HG02642 (cell line): ENCODE results near the gene LRRC61.
A peak's percentile ranks its signal among the peaks of the same experiment; 100 is the strongest.
"Not testable (repeated sequence)": the region's sequence is repeated elsewhere in the genome, so short reads cannot be mapped to it uniquely, and the experiment has no call there.

Experiments
- ATAC-seq: cut with Tn5 transposase; IDR thresholded peaks from one replicate; pipeline ENCODE4 v1.9.1; 2021; ENCODE audit warnings: mild to moderate bottlenecking; ENCODE audit not compliant: unreplicated experiment, poor library complexity

LRRC61 gene, protein sequence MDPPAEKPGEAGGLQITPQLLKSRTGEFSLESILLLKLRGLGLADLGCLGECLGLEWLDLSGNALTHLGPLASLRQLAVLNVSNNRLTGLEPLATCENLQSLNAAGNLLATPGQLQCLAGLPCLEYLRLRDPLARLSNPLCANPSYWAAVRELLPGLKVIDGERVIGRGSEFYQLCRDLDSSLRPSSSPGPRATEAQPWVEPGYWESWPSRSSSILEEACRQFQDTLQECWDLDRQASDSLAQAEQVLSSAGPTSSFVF

DNA sequence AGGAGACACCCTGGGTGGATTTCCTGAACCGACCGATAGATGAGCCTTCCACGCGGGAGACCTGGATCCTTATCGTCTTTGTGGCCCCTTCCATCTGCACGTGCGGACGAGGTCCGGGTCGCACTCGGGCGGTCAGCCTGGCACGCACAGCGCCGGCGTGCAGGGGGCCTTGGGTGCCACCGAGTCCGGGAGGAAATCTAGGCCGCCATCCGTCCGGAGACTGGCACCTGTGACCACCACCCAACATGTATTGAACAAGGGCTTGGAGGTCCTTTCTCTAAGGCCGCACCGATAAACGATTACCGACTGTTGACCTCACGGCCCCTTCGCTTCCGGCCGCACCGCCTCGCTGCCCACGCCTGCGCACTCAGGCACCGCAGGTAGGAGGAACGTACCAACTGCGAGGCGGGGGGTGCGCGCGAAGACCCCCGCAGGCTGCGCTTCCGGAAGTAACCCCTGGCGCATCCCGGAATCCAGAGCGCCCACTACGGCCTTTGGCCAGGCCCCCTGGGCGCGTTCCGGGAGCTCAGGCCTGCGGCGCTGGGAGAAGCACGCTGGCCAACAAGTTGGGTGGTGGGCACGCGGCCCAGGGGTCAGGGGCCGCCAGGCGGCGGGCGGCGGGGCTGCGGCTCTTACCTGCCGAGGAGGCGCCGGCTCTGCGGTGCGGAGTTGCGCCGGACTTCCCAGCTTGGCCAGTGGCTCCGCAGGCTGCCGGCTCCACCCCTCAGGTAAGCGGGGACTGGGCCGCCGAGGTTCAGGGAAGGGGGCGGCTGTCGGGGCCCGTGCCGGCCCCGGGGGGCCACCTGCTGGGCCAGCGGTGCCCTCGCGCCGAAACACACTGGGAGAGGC is at the start of gene LRRC61, which contains the start of gene ACTR3C:
Gene LRRC61 (plus strand): TSS at position 523 of the 849 bp plus-strand sequence. CDS start 13,507 bp downstream, outside the sequence.
Gene ACTR3C (minus strand): TSS at position 713 of the 849 bp plus-strand sequence. CDS start 28,249 bp downstream, outside the sequence.
- peak; percentile 70 for ATAC-seq

DNA sequence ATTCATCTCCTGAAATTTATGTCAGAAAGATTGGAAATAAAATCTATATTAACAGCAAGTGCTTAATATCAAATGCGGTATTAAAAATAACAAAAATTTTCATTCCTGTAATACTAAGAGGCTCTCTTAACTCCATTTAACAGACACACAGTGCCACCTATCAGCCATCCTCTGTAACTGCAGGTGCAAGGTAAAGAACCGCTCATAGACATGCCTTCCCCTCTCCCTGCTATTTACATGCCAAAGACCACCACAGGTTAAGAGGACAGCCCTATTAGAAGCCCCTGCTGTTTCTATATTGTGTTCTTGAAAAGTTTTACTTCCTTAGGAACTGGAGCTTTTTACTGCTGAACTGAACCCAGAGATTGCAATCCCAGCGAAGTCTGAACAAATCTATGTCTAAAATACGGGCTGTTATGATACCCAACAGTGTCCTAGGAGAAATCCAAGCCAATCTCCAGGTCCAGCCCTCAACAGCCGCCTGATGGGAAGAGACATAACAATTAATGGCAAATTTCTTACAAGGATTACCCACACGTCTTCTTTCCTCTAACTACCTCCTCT is 46.9 kb upstream of the LRRC61 start:
- peak; percentile 70 for ATAC-seq

DNA sequence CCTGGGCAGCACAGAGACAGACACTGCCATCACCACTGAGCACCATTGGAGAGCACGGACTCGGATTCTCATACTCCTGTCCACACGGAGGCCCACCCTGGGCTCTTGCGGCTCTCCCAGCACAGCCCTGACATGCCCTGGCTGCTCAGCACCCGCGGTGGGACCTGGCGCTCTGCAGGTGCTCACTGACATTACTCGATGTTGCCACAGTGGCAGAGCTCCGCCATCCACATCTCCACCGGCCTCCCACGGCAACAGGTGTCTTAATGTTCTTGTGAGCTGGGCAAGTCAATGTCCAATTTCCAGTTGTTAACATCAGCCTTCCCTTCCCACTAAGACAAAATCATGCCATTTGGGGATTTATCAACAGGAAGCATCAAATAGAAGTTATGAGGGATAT is 44.8 kb upstream of the LRRC61 start:
- not testable (repeated sequence) for ATAC-seq

DNA sequence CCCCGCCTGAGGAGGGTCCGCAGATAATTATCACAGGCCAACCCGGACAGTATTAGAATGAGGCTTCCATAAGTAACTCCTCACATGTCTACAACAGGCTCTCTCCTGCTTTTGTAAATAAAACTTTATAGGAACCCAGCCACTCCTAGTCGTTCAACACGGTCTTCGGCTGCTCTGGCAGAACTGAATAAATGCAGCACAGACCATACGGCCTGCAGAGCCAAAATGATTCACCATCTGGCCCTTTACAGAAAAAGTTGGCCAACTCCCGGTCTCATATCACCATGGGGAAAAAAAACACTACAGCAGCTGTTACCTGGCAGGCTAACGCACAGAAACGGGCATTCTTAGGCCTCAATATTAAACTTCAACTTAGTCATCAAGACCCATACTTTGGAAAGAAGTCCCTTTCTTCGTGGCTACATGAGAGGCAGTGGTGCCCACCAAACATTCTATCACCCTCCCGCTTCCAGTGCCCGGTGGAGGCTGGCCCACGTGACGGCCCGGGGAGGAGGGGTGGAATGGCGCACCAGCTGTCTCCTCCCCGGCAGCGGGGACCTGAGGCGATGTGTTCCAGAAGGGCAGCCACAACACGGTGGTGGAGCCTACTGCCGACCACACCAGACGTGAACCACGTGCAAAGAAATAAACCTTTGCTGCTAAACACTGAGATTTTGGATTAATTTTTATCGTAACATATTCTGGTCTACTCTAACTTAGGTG is 41.3 kb upstream of the LRRC61 start:
- not testable (repeated sequence) for ATAC-seq

DNA sequence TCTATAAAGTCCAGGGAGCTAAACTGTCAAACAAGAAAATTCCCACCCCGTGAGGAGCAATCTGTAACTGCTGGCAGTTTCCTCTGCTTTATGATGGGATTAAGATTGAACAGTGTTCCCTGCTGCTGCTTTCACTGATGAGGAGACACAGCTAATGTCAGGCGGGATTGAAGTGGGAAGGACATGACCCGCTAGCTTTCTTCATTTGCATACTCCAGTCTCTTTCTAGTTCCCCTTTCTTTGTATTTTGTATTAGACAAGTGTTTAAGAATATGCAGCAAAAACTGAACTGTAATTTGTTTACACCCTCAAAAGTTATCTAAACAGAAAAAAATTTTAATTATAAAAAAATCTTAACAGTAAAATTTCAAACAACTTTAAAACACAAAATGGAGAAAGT is 40.0 kb upstream of the LRRC61 start:
- ATAC-seq, result not testable (repeated sequence)

DNA sequence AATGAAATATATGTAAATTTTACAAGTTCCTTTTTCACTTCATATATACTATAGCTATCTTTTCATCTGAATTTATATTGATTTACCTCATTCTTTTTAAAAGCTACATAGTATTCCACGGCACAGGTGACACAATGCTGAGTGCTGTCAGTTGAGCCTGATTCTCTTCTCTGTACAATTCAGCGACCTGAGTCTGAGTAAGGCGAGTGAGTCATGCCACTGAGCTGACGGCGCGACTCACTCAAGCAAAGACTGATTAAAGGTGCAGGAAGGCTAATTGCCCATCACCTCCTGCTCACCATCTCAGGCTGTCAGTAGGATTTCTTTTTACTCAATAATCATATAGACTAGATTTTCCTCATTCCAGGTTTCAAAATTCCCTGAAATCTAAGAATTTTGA is 39.5 kb upstream of the LRRC61 start:
- ATAC-seq, result not testable (repeated sequence)

DNA sequence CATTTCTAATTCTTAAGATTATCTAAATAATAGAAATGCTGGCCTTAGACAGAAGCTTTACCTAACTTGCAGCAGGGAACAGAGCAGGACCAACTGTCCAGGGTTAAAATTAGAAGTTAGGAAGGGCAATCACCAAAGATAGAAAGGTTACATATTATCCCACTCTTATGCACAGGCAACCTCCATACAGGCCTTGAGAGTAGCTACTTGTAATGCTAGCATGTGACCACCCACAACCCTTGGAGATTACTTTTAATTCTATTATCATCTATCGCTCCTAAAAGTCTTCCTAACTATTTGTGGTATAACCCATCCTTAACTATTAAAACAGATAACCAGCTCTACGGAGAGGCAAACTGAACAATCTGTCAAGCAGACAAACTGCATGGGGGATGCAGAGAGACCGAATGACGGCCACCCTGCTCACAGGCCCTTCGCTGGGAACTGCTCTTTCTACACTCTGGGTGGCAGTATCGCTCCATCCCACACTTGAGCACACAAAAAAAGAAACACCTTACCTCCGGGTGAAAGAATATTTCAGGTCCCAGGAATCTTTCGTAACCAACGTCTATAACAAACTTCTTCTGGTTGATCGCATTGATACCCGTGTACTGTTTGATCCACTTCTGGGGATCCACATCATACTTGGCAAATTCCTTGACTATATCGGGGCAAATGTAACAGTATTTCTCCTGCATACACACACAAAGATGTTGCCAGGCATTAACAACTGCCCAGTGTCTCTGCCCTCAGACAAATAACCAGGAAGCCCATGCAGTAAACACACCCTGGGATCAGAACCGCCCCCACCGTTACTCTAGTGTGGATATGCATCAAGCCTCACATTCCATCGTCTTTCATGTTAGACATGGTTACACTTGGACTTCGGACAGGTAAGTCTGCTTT is 37.1 kb upstream of the LRRC61 start:
- ATAC-seq, result not testable (repeated sequence)

DNA sequence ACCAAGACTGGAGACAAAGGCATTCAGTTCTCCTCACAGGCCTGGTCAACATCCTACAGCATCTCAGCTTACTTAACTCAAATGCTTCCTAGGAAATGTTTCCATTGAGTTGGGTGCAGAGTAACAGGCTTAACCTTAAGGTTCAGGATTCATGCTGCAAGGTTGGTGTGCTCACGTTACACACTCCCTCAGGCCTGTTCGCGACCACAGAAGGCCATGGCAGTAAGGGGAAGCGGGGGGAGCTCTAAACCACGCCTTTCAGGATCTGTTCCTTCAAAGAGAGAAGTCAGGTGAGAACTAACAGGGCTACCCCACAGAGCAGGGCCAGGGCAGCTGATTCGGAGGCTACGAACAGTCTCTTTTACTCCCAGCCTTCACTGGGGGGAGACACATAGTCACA is 35.3 kb upstream of the LRRC61 start:
- ATAC-seq, result not testable (repeated sequence)

DNA sequence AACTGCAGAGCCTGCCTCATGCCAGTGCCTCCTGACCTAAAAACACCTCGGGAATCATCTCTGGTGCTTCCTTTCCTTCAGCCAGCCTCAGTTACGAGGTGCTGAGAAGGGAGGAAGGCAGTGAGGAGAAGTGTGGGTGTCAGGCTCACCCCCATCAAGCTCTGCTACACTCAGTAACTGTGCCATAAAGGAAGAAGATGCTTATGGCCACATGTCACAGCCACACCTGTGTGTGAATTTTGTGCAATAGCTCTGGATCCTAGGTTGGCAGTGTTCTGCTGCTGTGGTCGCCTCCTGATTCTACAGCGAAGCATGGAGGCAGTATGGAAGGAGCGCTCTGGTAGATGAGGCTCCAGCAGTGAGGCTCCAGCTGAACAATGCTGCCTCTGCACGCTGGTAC is 34.3 kb upstream of the LRRC61 start:
- ATAC-seq, result not testable (repeated sequence)

DNA sequence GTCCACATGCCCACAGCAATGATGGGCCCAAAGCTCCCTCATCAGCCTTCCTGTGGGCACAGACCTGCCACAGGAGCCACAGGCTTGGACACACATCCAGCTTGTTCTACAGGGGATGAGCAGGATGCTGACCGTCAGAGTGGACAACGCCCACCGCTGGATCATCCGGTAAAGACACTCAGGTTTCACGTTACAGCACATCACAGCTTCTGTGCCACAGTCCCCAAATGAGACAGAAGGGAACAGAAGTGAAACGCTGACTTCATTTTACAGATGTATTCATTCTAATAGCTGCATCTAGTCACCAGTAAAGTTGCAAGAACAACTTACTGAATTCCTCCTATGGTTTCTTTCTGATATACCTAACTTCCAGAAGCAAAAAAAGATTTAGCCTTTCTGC is 32.8 kb upstream of the LRRC61 start:
- not testable (repeated sequence) for ATAC-seq

DNA sequence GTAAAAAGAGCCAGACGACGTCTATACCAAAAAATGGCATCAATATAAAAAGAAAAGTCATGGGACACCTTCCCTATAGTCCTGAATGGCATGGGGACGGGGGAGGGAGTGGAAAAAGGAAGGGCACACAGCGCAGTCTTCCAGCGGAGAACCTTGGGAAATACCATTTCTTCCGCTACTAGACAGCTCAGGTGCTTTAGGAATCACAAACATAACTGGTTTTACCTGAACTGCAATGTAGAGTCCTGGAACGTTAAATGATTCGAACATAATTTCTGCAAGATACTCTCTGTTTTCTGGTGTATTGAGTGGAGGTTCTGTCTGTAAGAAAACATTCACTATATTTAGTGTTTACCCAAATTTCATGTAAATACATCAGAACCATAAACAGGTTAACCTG is 28.1 kb upstream of the LRRC61 start:
- ATAC-seq, result not testable (repeated sequence)

DNA sequence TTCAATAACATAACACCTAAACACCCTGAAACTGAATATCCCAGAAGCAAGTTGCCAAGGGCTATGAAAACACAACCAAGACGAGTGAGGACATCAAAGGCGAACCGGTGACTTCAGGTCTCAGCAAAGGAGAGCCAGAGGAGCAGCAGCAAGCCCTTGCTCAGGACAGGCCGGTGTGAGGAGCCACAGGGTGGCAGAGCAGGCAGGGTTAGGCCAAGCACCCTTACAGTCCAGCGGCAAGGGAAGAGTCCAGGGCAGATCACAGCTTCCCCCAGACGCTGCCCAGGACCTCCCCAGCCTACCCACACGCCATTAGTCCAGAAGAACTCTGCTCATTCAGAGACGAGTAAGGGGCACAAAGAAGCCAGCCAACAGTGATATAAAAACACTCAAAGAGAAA is 27.5 kb upstream of the LRRC61 start:
- ATAC-seq, result not testable (repeated sequence)

DNA sequence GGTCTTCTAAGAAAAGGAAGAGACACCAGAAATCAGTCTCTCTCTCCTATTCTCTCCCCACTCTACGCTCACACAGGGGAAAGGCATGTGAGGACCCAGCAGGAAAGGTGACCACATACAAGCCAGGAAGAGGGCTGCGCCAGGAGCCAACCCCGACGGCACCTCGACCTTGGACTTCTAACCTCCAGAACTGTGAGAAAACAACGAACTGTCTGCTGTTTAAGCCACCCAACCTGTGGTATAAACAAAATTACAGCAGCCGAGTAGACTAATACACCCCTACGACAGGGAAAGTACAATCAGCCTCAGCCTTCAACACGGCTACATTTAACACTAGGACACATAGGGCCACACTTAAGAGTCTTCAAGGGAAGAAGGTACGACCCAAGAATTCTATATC is 26.4 kb upstream of the LRRC61 start:
- not testable (repeated sequence) for ATAC-seq

DNA sequence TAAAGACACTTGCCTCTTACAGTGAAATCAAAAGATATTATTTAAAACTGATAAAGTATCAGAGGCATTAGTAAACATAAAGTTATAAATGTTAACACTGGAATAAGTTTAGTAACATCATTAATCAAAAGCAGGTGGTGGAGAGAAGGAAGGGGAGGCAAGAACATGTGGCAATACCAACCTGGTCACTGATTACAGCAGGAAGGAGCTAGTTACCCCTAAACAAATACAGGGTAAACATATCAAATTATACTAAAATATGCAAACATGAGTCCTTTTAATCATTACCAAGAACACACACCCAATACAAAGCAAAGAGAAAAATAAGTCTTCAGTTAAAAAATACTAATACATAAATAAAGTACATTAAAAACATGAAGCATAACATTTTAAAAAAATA is 25.2 kb upstream of the LRRC61 start:
- not testable (repeated sequence) for ATAC-seq

DNA sequence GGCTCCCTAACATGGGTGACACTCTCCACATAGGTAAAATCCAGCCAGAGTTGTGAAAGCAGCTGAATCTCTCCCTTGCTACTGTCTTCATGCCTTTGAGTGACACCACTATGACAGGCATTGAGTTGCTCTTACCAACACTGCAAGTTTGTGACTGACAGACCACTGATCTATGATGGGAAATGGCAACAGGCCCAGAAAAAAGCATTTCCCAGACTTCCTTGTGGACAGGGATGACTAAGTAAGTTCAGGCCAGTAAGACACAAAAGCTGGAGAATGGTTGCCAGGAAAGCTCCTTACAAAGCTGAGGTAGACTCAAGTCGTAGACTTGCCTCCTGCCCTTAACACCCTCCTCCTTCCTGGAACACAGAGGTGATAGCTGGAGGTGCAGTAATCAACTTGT is 20.2 kb upstream of the LRRC61 start:
- not testable (repeated sequence) for ATAC-seq

DNA sequence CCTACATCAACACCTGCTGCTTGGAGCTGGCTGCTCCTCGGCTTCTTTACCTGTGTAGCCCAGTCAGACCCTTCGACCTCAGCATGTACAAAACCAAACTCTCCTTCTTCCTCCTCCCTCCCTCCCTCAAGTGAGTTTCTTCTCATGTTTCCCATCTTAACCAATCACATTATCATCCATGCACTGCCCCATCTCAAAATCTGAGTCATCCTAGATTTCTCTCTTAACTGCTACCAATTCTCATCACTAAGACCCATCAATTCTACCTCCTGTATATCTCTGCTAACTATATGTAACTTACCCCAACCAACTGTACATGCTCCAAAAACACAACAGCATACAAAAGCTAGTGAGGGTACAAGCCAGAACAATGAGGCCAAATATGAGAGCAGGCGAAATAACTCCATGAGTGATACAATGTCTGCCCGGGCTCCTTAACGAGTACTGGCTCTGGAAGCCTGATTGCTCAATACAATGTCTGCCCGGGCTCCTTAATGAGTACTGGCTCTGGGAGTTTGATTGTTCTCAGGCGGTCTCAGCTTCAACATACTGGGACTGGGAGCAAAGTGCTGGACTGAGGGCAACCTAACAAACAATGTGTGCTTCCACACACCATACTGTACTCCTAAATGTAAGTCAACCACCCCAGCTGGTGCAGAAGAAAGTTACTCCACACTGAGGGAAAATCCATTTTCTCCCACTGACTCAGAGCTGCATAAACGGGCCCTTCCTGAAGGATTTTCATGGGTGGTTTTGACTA is 18.5 kb upstream of the LRRC61 start:
- not testable (repeated sequence) for ATAC-seq

DNA sequence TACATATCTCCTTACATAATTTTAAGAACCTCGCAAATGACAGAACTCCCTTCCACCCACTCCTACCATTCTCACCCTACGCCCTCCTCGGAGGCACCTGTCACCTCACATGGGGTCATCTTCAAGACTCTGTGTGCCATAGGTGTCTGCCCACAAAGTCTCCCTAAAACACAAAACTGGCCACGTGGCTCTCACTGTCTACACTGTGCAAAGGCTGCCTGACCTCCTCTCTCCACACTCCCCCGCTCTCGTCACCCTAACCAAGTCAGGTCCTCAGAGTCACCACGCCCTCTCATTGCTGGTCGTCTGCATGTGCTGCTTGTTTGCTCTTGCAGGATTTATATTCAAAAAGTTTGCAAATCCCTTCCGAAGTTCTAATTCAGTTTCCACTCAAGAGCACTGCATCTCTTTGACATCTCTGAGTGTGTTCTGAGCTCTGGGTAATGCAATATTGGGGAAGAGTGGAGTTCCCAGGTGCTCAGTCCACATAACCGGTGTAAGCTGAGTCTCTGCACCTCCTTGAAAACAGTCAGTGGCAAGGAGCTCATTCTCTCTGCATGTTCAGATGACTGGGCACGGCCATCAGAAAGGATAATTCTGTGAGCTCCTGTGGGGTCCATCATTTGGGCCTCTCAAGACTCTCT is 17.8 kb upstream of the LRRC61 start:
- ATAC-seq, result not testable (repeated sequence)

DNA sequence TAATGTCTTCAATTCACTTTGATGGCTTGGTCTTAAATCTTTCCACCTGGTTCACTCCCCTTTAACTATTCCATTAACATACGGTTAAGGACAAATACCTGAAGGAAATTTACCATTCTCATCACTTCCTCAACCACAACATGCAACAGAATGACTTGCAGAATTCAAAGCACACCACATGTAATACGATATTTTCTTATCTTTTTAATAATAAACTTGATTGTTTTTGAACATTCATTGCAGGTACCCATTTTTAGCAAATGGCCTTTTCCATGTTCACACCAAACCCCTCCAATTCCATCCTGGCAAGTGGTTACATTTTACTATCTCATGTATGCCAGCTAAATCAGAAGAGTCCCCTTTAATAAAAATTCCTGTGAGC is 17.3 kb upstream of the LRRC61 start:
- not testable (repeated sequence) for ATAC-seq
